K562 (cell line): ENCODE measurements around the gene REEP2. TPM values are rescaled to one million over a fixed set of nuclear protein-coding genes. Genes with fewer than 3 reads are reported as not detected.

Experiments
- ATAC-seq: fragments of 200-7000 bp; cut with Tn5 transposase; 3 replicates; pipeline ENCODE4 v1.9.1; 2020; ENCODE audit warnings: moderate library complexity
- BruUV-seq: library from RNA; stranded (reverse); fragments of 400-500 nt; replicated peaks from 2 replicates; lab custom pipeline; 2021; lab: Mats Ljungman, UMichigan
- CTCF ChIA-PET: fragments of 300-600 bp; formaldehyde crosslinking; extraction: SDS; loops from one replicate; lab custom pipeline; 2021; ENCODE audit warnings: low intra/inter-chr PET ratio; lab: Yijun Ruan, JAX
- POLR2A ChIA-PET: fragments of 300-600, 350-650 bp; sonication (Branson Sonifier 250); formaldehyde crosslinking; extraction: SDS; loops from one replicate; lab custom pipeline; 2021; ENCODE audit warnings: antibody characterized with exemption, inconsistent platforms; lab: Yijun Ruan, JAX
- DNase-seq, 4 experiments: peaks; one replicate each; pipeline versions ENCODE4 v3.0.0 to v3.0.0-alpha.2; 2011 to 2018; ENCODE audit warnings: low spot score in 3 of 4, mixed read lengths in 3 of 4; ENCODE audit errors: extremely low read depth in 1 of 4
- FAIRE-seq: peaks from 2 replicates; lab custom pipeline; 2011; peaks lifted over from hg19 to GRCh38; lab: Jason Lieb, UNC
- H2AFZ ChIP-seq: 2 replicates; pipeline ENCODE4 v1.6.0; 2011; ENCODE audit warnings: low read depth, low read length, control low read depth, inconsistent platforms
- H3K27ac ChIP-seq: fragments of 200-600 bp; 3 replicates; pipeline ENCODE4 v1.8.0; 2011; ENCODE audit warnings: low read depth, mild to moderate bottlenecking, control low read depth, inconsistent platforms, low read length, moderate library complexity, mixed read lengths; ENCODE audit errors: extremely low read depth
- H3K27me3 ChIP-seq, 2 experiments: fragments of 300-600 bp in 1 of 2; 2 replicates in 1 of 2; 3 replicates in 1 of 2; pipeline versions ENCODE4 v1.6.0 to v1.8.0; 2011; ENCODE audit warnings: inconsistent platforms in 2 of 2, low read length in 2 of 2, mild to moderate bottlenecking in 1 of 2, mixed read lengths in 1 of 2, moderate library complexity in 1 of 2; ENCODE audit not compliant: control insufficient read depth in 2 of 2, insufficient read depth in 2 of 2
- H3K36me3 ChIP-seq: fragments of 300-600 bp; 3 replicates; pipeline ENCODE4 v1.8.0; 2011; ENCODE audit warnings: mild to moderate bottlenecking, low read length, inconsistent platforms; ENCODE audit not compliant: control insufficient read depth, insufficient read depth
- H3K4me1 ChIP-seq, 2 experiments: fragments of 200-600 bp in 1 of 2; replicated peaks in 1 of 2; 2 replicates in 1 of 2; 3 replicates in 1 of 2; pipeline versions ENCODE4 v1.5.1 to v1.8.0; 2011; ENCODE audit warnings: inconsistent platforms in 2 of 2, low read length in 2 of 2, mild to moderate bottlenecking in 1 of 2, mixed read lengths in 1 of 2, moderate library complexity in 1 of 2; ENCODE audit not compliant: control insufficient read depth in 2 of 2, insufficient read depth in 2 of 2
- H3K4me2 ChIP-seq: 2 replicates; pipeline ENCODE4 v1.6.1; 2011; ENCODE audit warnings: low read length, control low read depth, inconsistent platforms, mixed read lengths; ENCODE audit not compliant: insufficient read depth
- H3K4me3 ChIP-seq: fragments of 200-600 bp; sonication (generic), shearing (Covaris generic); 2 replicates; pipeline ENCODE4 v1.5.1; 2016; ENCODE audit warnings: control low read depth, inconsistent platforms
- H3K79me2 ChIP-seq: fragments of 200-600 bp; 3 replicates; pipeline ENCODE4 v1.8.0; 2011; ENCODE audit warnings: low read length, inconsistent platforms; ENCODE audit not compliant: control insufficient read depth, insufficient read depth
- H3K9ac ChIP-seq, 2 experiments: 2 replicates each; pipeline versions ENCODE4 v1.6.0 to v1.6.1; 2011; ENCODE audit warnings: low read depth in 2 of 2, low read length in 2 of 2, control low read depth in 1 of 2, inconsistent platforms in 1 of 2, mild to moderate bottlenecking in 1 of 2, mixed read lengths in 1 of 2; ENCODE audit not compliant: insufficient read depth in 1 of 2
- H3K9me1 ChIP-seq: one replicate; pipeline ENCODE4 v1.6.0; 2011; ENCODE audit warnings: inconsistent platforms, mild to moderate bottlenecking, low read length, moderate library complexity; ENCODE audit not compliant: control insufficient read depth, insufficient read depth
- H3K9me3 ChIP-seq: replicated peaks from 2 replicates; pipeline ENCODE4 v1.5.1; 2011; ENCODE audit warnings: low read depth, low read length, inconsistent platforms; ENCODE audit not compliant: control insufficient read depth, insufficient read depth
- H4K20me1 ChIP-seq: replicated peaks from 2 replicates; pipeline ENCODE4 v1.6.1; 2011; ENCODE audit warnings: low read length, inconsistent platforms, mixed read lengths; ENCODE audit not compliant: control insufficient read depth, insufficient read depth
- CEBPB ChIP-seq: fragments of 450-650 bp; IDR thresholded peaks from 2 replicates; pipeline ENCODE4 v1.6.1; 2016; ENCODE audit warnings: missing genetic modification characterization, missing compliant biosample characterization
- E2F1 ChIP-seq: sonication (generic); formaldehyde crosslinking; IDR thresholded peaks from 2 replicates; pipeline ENCODE4 v1.8.1; 2023; ENCODE audit warnings: mild to moderate bottlenecking, missing genetic modification reagents, moderate library complexity
- IRF1 ChIP-seq: sonication (generic); formaldehyde crosslinking; IDR thresholded peaks from 2 replicates; pipeline ENCODE4 v1.8.0; 2022; ENCODE audit warnings: missing genetic modification reagents, mild to moderate bottlenecking, borderline replicate concordance
- KLF13 ChIP-seq: fragments of 450-650 bp; IDR thresholded peaks from 2 replicates; pipeline ENCODE4 v1.6.1; 2016; ENCODE audit warnings: missing genetic modification characterization, low read depth, mild to moderate bottlenecking, missing compliant biosample characterization, moderate library complexity, borderline replicate concordance
- MTA1 ChIP-seq: fragments of 450-650 bp; IDR thresholded peaks from 2 replicates; pipeline ENCODE4 v1.6.1; 2017; ENCODE audit warnings: borderline replicate concordance
- SMAD2 ChIP-seq: fragments of 150-350 bp; IDR thresholded peaks from 2 replicates; pipeline ENCODE4 v1.6.1; 2014; ENCODE audit warnings: low read depth, mild to moderate bottlenecking, low read length
- ZBTB34 ChIP-seq: fragments of 250-450 bp; sonication (Bioruptor Pico); IDR thresholded peaks from 2 replicates; pipeline ENCODE4 v1.8.0; 2021; ENCODE audit warnings: mild to moderate bottlenecking, moderate library complexity
- ZNF175 ChIP-seq: fragments of 200-800 bp; sonication (Bioruptor generic); IDR thresholded peaks from 2 replicates; pipeline ENCODE4 v1.6.1; 2016; ENCODE audit warnings: low read depth, mild to moderate bottlenecking, missing genetic modification characterization, missing compliant biosample characterization
- ZNF274 ChIP-seq: IDR thresholded peaks from 2 replicates; pipeline ENCODE4 v1.6.1; 2011; ENCODE audit warnings: low read depth, mild to moderate bottlenecking, low read length, moderate library complexity, borderline replicate concordance
- ZNF311 ChIP-seq: fragments of 250-450 bp; sonication (Bioruptor Pico); IDR thresholded peaks from 2 replicates; pipeline ENCODE4 v1.4.0; 2020; ENCODE audit warnings: mild to moderate bottlenecking, moderate library complexity
- WGBS: fragments of 100-300 bp; shearing (Covaris generic); methylation state at CpG from one replicate; pipeline ENCODE4 v1.1.6; 2016; ENCODE audit warnings: low coverage, mixed read lengths; ENCODE audit not compliant: insufficient coverage; ENCODE audit errors: missing lambda C conversion rate; 5-methylcytosine and 5-hydroxymethylcytosine counted together
- in situ Hi-C: fragments of 300-500 bp; cut with MboI; formaldehyde crosslinking; loops from 4 replicates; pipeline ENCODE4 v1.15.0; 2018; ENCODE audit warnings: inconsistent platforms, mixed read lengths
- intact Hi-C: fragments of 100-400 bp; cut with micrococcal nuclease; formaldehyde crosslinking; loops from 2 replicates; pipeline ENCODE4 v1.14.2; 2022
- polyA plus RNA-seq, 8 experiments: library from polyadenylated mRNA; depleted of rRNA in 4 of 8; stranded (reverse) in 5 of 8; unstranded in 3 of 8; fragments of >200 nt; fragmentation: Nextera tagmentation in 2 of 8; fragmentation: Illumina TruSeq in 1 of 8; extraction: Ambion mirVana in 2 of 8; extraction: Trizol in 1 of 8; gene quantifications; 2 replicates each; pipeline versions ENCODE4 v1.2.1 to v1.2.3, GENCODE V29; 2011 to 2014; ENCODE audit warnings: inconsistent platforms in 1 of 8, missing spikeins in 1 of 8
- total RNA-seq, 7 experiments: library from RNA; depleted of rRNA in 6 of 7; stranded (reverse); fragments of >200 nt in 6 of 7; fragmentation: Illumina TruSeq in 2 of 7; extraction: Trizol in 2 of 7; gene quantifications; 2 replicates each; pipeline versions ENCODE4 v1.2.1 to v1.2.3, GENCODE V29; 2011 to 2021; ENCODE audit warnings: low replicate concordance in 1 of 7

The REEP2 gene
- total and polyA plus RNA-seq, 9 of the 15 experiments (the other 6 are each of a cell fraction or from before 2014, with no cell fraction given), result 0.03 to 1.1 (median 0.12) TPM; not detected in 1

GRCh38 chr5:138391859-138392386 is 46.9 kb upstream of the REEP2 start:
- Histone ChIP-seq H3K4me3 (no peak overlapping the region), H3K9ac (no peak overlapping the region), H2AFZ (no peak overlapping the region), H3K9me3 (no peaks in the 10 kb centered on the region), H3K36me3 (peaks cover 70% of the 10 kb centered on the region), H3K79me2 (no peaks in the 10 kb centered on the region), H3K27ac (no peak overlapping the region), H3K4me2 (no peak overlapping the region), H3K9me1 (no peaks in the 10 kb centered on the region), H4K20me1 (no peaks in the 10 kb centered on the region), H3K27me3 (no peaks in the 10 kb centered on the region), H3K4me1 (no peaks in the 10 kb centered on the region)
- ChIA-PET POLR2A (interaction anchor here (0.6 to 0.7 kb wide), 4 partner anchors 16 to 218 kb away, joined by 3 read pairs; no protein-coding TSS in a partner anchor), CTCF (no interaction called here)
- no peak for DNase-seq
- no TSS peak for BruUV-seq
- in situ Hi-C loops, result no loop called here
- intact Hi-C loops, result no loop called here
- no peak for FAIRE-seq
- TF ChIP-seq ZNF274 (no peak), IRF1 (CRISPR knock-in tag) (no peak), CEBPB (tag) (no peak), E2F1 (CRISPR knock-in tag) (no peak), KLF13 (tag) (no peak), ZNF311 (CRISPR knock-in tag) (no peak), ZBTB34 (no peak), MTA1 (no peak), ZNF175 (CRISPR knock-in tag) (no peak), SMAD2 (no peak)
- no peak for ATAC-seq
- 94% methylated on average over 9 of the region's 9 CpGs for WGBS
